NCI-H345 (cell line): ENCODE data around the gene SLC13A2.

ENCODE experiments used
- DNase-seq: peaks from one replicate; lab custom pipeline; 2025; lab: John Stamatoyannopoulos, UW

SLC13A2 gene

GRCh38 chr17:28537219-28537610 lies 63.8 kb downstream of the SLC13A2 start:
- no peak for DNase-seq

GRCh38 chr17:28538296-28538895 lies 65.0 kb downstream of the SLC13A2 start:
- DNase-seq: no peak

GRCh38 chr17:28540231-28540630 lies 66.8 kb downstream of the SLC13A2 start:
- no peak for DNase-seq

GRCh38 chr17:28541439-28541838 lies 68.0 kb downstream of the SLC13A2 start:
- no peak for DNase-seq

- no peak for DNase-seq
These were observed 71.1 kb downstream of the SLC13A2 start for GRCh38 chr17:28544402-28545140.

GRCh38 chr17:28545141-28545503 lies 71.7 kb downstream of the SLC13A2 start:
- DNase-seq: no peak

GRCh38 chr17:28545787-28546415 lies 72.5 kb downstream of the SLC13A2 start:
- DNase-seq: no peak

GRCh38 chr17:28547096-28547622 lies 73.7 kb downstream of the SLC13A2 start:
- DNase-seq: no peak
